GM13976 (cell line): ENCODE measurements around the gene B4GALT1.

Experiments
- DNase-seq: peaks from one replicate; pipeline ENCODE4 v3.0.0; 2012; ENCODE audit warnings: low spot score
- in situ Hi-C: fragments of 300-500 bp; cut with MboI; formaldehyde crosslinking; loops from one replicate; pipeline ENCODE4 v1.12.0; 2022; ENCODE audit warnings: low sequenced_read_pairs, mixed read lengths, inconsistent platforms; ENCODE audit not compliant: unreplicated experiment
- TF ChIP-seq, protein P1 (sequence below): IDR thresholded peaks from 2 replicates; pipeline ENCODE4 v1.5.1; 2012; ENCODE audit warnings: borderline replicate concordance, mild to moderate bottlenecking; ENCODE audit not compliant: insufficient read depth; ENCODE audit errors: extremely low read depth, missing control alignments, control extremely low read depth

The B4GALT1 gene

DNA sequence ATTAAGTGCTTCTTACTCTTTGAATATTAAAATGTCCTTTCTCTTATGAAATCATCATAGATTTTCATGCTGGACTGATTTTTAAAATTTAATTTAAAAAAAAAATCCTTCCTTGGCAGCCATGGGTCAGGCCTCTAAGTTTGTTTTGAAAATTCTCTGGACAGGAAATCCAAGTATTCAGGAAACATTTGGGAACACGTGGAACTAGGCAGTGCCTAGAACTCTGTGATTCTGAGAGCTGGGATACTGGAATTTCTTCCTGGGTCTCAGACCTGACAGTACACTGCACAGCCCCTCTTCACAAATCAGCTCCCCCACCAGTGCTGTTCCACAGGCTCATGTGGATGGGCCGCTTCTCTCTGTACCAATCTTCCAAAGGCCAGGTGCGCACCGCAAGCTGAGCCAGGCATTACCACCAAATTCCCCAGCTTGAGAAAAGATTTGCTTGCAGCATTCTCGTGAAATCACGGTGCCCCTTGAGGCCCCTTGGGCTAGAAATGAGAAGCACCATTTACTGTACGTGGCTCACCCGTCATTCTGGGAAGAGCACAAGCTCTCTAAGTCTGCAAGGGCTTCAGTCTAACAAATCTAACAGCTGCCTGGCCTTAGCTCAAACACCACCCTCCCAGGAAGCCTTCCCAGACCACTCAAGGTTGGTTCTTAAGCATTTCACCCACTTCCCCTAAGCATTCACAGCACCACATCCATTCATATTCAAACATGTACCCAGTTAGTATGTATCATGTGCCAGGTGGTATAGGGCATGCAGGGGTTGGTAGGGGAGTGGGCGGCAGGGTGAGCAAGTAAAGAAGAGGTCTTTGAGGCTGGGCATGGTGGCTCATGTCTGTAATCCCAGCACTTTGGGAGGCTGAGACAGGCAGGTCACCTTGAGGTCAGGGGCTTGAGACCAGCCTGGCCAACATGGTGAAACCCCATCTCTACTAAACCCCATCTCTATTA is 26.5 kb downstream of the B4GALT1 start:
- DNase-seq, result peak; percentile 24
- TF ChIP-seq, protein P1, sequence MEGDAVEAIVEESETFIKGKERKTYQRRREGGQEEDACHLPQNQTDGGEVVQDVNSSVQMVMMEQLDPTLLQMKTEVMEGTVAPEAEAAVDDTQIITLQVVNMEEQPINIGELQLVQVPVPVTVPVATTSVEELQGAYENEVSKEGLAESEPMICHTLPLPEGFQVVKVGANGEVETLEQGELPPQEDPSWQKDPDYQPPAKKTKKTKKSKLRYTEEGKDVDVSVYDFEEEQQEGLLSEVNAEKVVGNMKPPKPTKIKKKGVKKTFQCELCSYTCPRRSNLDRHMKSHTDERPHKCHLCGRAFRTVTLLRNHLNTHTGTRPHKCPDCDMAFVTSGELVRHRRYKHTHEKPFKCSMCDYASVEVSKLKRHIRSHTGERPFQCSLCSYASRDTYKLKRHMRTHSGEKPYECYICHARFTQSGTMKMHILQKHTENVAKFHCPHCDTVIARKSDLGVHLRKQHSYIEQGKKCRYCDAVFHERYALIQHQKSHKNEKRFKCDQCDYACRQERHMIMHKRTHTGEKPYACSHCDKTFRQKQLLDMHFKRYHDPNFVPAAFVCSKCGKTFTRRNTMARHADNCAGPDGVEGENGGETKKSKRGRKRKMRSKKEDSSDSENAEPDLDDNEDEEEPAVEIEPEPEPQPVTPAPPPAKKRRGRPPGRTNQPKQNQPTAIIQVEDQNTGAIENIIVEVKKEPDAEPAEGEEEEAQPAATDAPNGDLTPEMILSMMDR, result no peak
- in situ Hi-C loops, result no loop called here

DNA sequence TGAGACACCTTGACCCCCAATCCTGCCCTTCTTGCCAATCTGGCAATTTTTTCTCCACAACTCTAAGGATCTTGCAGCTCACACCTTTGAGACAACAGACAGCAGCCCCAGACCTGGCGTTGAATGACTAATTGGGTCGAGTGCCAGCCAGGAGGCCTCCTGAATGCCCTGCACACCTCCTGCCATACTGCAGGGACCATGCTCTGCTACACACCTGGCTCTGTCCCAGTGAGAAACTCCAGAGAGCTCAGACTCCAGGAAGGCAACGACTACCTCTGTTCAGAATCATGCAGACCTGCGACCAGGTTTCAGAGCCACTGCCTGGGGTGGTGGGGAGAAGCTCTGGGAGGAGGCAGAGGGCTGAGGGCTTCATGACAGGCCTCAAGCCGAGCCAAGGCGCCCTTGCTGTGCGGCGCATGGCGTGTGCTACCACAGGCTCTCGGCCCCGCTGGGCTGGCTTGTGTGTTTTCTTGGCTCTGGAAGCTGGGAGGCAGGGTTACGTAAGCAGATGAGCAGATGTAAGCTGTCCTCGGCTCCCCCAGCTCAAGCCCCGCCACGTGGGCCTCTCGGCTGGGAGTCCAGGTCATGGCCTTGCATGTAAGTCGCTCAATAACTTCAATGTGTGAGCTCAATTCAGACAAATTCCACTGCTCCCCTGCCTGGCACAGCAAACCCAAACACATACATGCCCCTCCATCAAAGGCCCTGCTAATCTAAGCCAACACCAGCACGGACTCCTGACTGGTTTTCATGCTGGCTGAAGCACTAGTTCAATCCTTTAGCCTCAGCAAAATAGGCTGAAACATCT is 27.5 kb downstream of the B4GALT1 start:
- in situ Hi-C loops, result no loop called here
- peak; percentile 11 for DNase-seq
- TF ChIP-seq, protein P1, result no peak

- TF ChIP-seq, protein P1, result no peak
- in situ Hi-C loops, result no loop called here
- DNase-seq, result peak; percentile 28
Observed at GRCh38 chr9:33138768-33139167, 28.4 kb downstream of the B4GALT1 start.

- DNase-seq, result no peak
- in situ Hi-C loops, result no loop called here
- TF ChIP-seq, protein P1, result no peak
Observed at GRCh38 chr9:33137781-33138264, 29.3 kb downstream of the B4GALT1 start.

- DNase-seq, result no peak
- TF ChIP-seq, protein P1, result no peak
- in situ Hi-C loops, result no loop called here
Observed at GRCh38 chr9:33136721-33137670, 30.1 kb downstream of the B4GALT1 start.
